ENCODE data around the gene HS2ST1.
"Not testable (repeated sequence)": the region's sequence is repeated elsewhere in the genome, so short reads cannot be mapped to it uniquely, and the experiment has no call there.

DNA sequence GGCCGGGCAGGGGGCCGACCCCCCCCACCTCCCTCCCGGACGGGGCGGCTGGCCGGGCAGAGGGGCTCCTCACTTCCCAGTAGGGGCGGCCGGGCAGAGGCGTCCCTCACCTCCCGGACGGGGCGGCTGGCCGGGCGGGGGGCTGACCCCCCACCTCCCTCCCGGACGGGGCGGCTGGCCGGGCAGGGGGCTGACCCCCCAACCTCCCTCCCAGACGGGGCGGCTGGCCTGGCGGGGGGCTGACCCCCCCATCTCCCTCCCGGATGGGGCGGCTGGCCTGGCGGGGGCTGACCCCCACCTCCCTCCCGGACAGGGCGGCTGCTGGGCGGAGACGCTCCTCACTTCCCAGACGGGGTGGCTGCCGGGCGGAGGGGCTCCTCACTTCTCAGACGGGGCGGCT lies 15.0 kb upstream of the HS2ST1 start:
- TF ChIP-seq, protein P1, sequence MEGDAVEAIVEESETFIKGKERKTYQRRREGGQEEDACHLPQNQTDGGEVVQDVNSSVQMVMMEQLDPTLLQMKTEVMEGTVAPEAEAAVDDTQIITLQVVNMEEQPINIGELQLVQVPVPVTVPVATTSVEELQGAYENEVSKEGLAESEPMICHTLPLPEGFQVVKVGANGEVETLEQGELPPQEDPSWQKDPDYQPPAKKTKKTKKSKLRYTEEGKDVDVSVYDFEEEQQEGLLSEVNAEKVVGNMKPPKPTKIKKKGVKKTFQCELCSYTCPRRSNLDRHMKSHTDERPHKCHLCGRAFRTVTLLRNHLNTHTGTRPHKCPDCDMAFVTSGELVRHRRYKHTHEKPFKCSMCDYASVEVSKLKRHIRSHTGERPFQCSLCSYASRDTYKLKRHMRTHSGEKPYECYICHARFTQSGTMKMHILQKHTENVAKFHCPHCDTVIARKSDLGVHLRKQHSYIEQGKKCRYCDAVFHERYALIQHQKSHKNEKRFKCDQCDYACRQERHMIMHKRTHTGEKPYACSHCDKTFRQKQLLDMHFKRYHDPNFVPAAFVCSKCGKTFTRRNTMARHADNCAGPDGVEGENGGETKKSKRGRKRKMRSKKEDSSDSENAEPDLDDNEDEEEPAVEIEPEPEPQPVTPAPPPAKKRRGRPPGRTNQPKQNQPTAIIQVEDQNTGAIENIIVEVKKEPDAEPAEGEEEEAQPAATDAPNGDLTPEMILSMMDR (IDR thresholded peaks at IDR 0.05) = not testable (repeated sequence)
- not testable (repeated sequence) for TF ChIP-seq POLR2A (IDR thresholded peaks at IDR 0.05)

All from body of pancreas (tissue), 4 donors.